ENCODE data around the gene OR6B2.
A peak's percentile ranks its signal among the peaks of the same experiment; 100 is the strongest.

OR6B2 gene

DNA sequence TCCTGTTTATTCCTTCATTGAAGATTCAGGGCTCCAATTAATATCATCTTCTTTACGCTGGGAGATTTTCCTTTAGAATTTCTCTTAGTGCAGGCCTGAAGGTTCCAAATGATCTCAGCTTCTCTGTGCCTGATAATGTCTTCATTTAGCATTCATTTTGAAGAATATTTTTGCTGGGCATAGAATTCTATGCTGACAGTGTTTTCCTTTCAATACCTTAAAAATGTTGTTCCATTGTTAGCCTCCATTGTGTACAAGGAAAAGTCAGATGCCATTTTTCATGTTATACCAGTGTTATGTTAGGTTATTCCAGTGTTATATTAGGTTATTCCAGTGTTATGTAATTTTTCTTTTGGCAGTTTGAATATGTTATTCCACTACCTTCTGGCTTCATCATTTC, 38.0 kb upstream of the OR6B2 start:
- H3K4me3 ChIP-seq (ENCODE audit: low read depth, low read length) = no peak overlapping the region
- TF ChIP-seq, protein P1, sequence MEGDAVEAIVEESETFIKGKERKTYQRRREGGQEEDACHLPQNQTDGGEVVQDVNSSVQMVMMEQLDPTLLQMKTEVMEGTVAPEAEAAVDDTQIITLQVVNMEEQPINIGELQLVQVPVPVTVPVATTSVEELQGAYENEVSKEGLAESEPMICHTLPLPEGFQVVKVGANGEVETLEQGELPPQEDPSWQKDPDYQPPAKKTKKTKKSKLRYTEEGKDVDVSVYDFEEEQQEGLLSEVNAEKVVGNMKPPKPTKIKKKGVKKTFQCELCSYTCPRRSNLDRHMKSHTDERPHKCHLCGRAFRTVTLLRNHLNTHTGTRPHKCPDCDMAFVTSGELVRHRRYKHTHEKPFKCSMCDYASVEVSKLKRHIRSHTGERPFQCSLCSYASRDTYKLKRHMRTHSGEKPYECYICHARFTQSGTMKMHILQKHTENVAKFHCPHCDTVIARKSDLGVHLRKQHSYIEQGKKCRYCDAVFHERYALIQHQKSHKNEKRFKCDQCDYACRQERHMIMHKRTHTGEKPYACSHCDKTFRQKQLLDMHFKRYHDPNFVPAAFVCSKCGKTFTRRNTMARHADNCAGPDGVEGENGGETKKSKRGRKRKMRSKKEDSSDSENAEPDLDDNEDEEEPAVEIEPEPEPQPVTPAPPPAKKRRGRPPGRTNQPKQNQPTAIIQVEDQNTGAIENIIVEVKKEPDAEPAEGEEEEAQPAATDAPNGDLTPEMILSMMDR (IDR thresholded peaks at IDR 0.05; ENCODE audit: insufficient read depth, low read length, missing control alignments) = no peak
- DNase-seq (ENCODE audit: low read depth, low spot score) = no peak
- CTCF ChIA-PET = interaction anchor here (6.2 kb wide), 1 partner anchor 76 kb away, joined by 62 read pairs; no protein-coding TSS in a partner anchor
- POLR2A ChIA-PET = no interaction called here

DNA sequence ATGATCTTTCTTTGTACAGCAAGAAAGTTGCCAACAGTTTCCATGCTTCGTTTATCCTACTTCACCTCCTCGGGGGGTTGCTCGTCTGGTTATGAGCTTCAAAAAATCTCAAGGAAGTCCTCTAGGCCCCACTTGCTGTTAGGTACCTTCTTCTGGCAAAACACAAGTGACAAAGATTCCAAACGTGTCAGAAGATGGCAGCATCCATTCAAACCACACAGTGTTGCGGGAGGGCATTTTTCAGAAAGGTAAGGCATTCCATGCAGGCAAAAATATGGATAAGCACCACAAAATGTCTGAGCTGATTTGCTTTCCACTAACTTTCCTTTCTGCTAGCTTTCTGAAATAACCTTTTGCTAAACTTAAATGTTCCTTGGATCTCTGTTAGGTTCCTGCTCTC, 36.3 kb upstream of the OR6B2 start:
- DNase-seq (ENCODE audit: low read depth, low spot score) = no peak
- POLR2A ChIA-PET = no interaction called here
- CTCF ChIA-PET = interaction anchor here (1.2 to 6.2 kb wide), 3 partner anchors 9 to 77 kb away, joined by 3 to 62 read pairs (median 4); no protein-coding TSS in a partner anchor
- H3K4me3 ChIP-seq (ENCODE audit: low read depth, low read length) = no peak overlapping the region
- TF ChIP-seq, protein P1 (IDR thresholded peaks at IDR 0.05; ENCODE audit: insufficient read depth, low read length, missing control alignments) = no peak

DNA sequence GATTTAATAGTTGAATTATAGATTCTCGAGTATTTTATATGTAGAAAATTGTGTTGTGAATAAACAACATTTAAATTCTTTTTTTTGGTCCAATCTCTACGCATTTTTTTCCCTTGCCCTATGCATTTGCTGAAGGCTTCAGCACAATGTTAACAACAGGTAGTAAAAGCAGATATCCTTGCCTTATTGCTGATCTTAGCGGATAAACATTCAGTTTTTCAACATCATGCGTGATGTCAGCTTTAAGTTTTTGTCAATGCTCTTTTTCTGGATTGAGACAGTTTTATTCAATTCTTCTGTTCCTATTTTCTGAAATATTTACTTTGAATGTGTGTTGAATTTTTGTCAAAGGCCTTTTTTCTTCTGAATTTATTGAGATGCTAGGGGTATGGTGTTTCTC, 34.7 kb upstream of the OR6B2 start:
- H3K4me3 ChIP-seq (ENCODE audit: low read depth, low read length) = no peak overlapping the region
- ChIA-PET POLR2A (no interaction called here), CTCF (interaction anchor here (2.7 to 6.2 kb wide), 2 partner anchors 74 to 79 kb away, joined by 12 to 62 read pairs; no protein-coding TSS in a partner anchor)
- no peak for DNase-seq (ENCODE audit: low read depth, low spot score)
- TF ChIP-seq, protein P1 (IDR thresholded peaks at IDR 0.05; ENCODE audit: insufficient read depth, low read length, missing control alignments) = no peak

DNA sequence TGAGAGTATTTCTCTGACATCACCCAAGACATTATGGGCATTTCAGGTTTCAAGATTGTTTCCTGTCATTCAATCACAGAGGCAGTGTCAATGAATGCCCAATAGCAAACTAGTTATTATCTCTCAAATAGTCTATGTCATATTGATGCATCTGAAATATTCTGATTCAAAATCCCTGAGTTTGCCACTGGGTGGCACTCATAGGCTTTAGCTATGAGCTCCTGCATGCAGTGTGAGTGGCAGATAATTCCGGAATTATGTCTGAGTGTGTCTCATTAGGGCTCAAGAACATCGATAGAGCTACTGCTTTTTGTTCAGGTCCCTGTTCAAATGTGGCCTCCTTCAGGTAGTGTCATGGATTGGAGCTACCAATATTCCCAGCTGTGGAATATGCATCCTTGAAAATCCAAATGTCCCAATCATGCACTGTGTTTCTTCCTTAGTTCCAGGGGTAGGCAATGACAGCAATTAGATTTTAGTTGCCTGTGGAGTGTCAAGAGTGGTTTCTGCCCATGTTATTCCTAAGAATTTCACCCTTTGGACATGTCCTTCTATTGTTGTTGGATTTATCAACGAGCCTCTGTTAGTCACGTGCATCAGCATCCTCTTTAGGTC, 30.9 kb upstream of the OR6B2 start:
- DNase-seq (ENCODE audit: low read depth, low spot score) = peak; percentile 4

DNA sequence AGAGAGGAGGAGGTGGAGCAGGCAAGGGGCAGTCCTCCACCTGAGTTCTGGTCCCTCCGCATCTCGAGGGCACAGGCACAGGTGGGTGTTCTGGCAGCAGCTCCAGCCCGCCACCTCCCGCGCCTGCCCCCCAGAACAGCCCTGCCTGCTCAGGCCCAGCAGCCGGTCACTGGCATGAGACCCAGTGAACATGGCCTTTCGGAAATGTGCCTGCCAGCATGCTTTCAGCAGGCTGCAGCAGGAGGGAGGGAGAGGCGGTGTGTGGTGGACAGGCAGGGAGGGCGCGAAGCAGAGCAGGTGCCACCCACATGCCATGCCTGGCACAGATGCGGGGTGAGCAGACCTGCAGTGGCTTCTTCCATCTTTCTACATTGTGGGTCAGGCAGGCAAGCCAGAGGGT, 26.4 kb upstream of the OR6B2 start:
- DNase-seq (ENCODE audit: low read depth, low spot score) = no peak
- H3K4me3 ChIP-seq (ENCODE audit: low read depth, low read length) = no peak overlapping the region
- POLR2A ChIA-PET = no interaction called here
- CTCF ChIA-PET = interaction anchor here (6.9 kb wide), 1 partner anchor 85 kb away, joined by 227 read pairs; the partner anchor contains the start of gene OTOS
- TF ChIP-seq, protein P1 (IDR thresholded peaks at IDR 0.05; ENCODE audit: insufficient read depth, low read length, missing control alignments) = no peak

More for the DNA sequence above, 30.9 kb upstream of the OR6B2 start:
- CTCF ChIA-PET = interaction anchor here (0.6 to 6.9 kb wide), 28 partner anchors 9 to 784 kb away, joined by 3 to 227 read pairs (median 4); partner anchors contain the start of genes COPS9, NDUFA10 and OTOS
- POLR2A ChIA-PET = interaction anchor here (0.6 kb wide), 1 partner anchor 9 kb away, joined by 3 read pairs; no protein-coding TSS in a partner anchor
- H3K4me3 ChIP-seq (ENCODE audit: low read depth, low read length) = no peak overlapping the region
- TF ChIP-seq, protein P1 (IDR thresholded peaks at IDR 0.05; ENCODE audit: insufficient read depth, low read length, missing control alignments) = peak; percentile 54

DNA sequence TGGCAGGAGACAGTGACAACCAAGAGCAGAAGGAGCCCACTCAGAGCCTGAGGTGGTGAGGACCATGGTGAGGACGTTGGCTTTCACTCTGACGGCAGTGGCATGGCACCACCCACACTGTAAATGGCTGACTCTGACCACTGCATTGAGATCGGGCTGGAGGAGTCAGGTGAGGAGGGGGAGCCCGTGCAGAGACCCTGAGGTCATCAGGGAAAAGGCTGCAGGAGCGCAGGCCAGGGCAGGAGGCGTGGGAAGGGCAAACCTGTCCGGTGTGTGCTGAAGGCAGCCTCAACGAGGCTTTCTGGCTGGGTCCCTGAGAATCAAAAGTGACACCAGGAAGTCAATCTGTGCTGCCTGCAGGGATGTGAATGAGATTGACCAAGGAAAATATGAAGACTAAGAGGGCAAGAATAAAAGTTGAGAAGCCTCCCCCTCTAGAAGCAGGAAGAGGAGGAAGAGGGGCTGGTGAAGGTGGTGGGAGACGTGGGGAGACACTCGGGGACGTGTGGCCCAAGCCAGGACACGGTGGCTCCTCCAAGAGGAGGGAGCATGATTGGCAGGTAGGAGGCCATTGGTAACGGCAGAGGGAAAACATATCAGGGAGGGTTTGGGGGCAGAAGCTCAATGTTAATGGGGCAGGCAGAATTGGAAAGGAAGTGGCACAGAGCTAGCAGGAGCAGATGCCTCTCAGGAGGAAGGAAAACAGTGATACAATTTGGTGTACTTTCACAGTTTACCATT, 25.1 kb upstream of the OR6B2 start:
- DNase-seq (ENCODE audit: low read depth, low spot score) = no peak
- CTCF ChIA-PET = interaction anchor here (6.9 kb wide), 1 partner anchor 87 kb away, joined by 227 read pairs; the partner anchor contains the start of gene OTOS
- TF ChIP-seq, protein P1 (IDR thresholded peaks at IDR 0.05; ENCODE audit: insufficient read depth, low read length, missing control alignments) = no peak
- POLR2A ChIA-PET = no interaction called here
- no peak overlapping the region for H3K4me3 ChIP-seq (ENCODE audit: low read depth, low read length)
